BE2C (cell line): ENCODE measurements around the gene KIAA0825.

Experiments used
- DNase-seq: peaks from one replicate; pipeline ENCODE4 v3.0.0-alpha.2; 2020
- H3K27me3 ChIP-seq: fragments of 250-450 bp; sonication (Bioruptor Pico); 2 replicates; pipeline ENCODE4 v1.5.1; 2020; ENCODE audit warnings: mild to moderate bottlenecking
- H3K36me3 ChIP-seq: fragments of 250-450 bp; sonication (Bioruptor Pico); 2 replicates; pipeline ENCODE4 v1.5.1; 2020; ENCODE audit warnings: mild to moderate bottlenecking
- H3K4me1 ChIP-seq: fragments of 250-450 bp; sonication (Bioruptor Pico); 2 replicates; pipeline ENCODE4 v1.5.1; 2020
- H3K4me3 ChIP-seq: 2 replicates; pipeline ENCODE4 v1.5.1; 2011; ENCODE audit warnings: low read depth, low read length
- H3K9me3 ChIP-seq: fragments of 250-450 bp; sonication (Bioruptor Pico); 2 replicates; pipeline ENCODE4 v1.5.1; 2020
- TF ChIP-seq, protein P1 (sequence below): IDR thresholded peaks from 2 replicates; pipeline ENCODE4 v1.5.1; 2012; ENCODE audit warnings: mild to moderate bottlenecking, low read depth, low read length

KIAA0825 gene

DNA sequence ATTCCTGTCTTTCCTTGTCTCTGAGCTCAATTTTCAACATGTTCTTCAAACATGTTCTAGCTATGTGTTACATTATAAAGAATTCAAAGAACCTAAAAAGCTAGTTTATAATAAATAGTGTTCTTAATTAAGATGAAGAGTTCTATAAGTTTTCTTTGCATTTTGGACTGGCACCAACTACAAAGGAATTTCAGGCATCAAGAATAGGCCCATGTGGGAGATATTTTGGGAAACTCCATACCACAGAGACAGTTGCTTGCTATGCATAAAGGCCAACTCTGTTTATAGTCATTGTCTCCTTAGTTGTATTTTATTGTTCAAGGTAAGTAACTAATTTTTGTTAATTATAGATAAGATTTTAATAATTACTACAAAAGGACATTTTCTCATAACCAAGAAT is 4.6 kb upstream of the KIAA0825 start:
- TF ChIP-seq, protein P1, sequence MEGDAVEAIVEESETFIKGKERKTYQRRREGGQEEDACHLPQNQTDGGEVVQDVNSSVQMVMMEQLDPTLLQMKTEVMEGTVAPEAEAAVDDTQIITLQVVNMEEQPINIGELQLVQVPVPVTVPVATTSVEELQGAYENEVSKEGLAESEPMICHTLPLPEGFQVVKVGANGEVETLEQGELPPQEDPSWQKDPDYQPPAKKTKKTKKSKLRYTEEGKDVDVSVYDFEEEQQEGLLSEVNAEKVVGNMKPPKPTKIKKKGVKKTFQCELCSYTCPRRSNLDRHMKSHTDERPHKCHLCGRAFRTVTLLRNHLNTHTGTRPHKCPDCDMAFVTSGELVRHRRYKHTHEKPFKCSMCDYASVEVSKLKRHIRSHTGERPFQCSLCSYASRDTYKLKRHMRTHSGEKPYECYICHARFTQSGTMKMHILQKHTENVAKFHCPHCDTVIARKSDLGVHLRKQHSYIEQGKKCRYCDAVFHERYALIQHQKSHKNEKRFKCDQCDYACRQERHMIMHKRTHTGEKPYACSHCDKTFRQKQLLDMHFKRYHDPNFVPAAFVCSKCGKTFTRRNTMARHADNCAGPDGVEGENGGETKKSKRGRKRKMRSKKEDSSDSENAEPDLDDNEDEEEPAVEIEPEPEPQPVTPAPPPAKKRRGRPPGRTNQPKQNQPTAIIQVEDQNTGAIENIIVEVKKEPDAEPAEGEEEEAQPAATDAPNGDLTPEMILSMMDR = no peak
- no peaks in the 10 kb centered on the region for H3K36me3 ChIP-seq
- no peak overlapping the region for H3K4me3 ChIP-seq
- no peaks in the 10 kb centered on the region for H3K9me3 ChIP-seq
- H3K27me3 ChIP-seq = no peaks in the 10 kb centered on the region
- H3K4me1 ChIP-seq = no peaks in the 10 kb centered on the region
- no peak for DNase-seq

GRCh38 chr5:94621763-94622162 is 3.4 kb upstream of the KIAA0825 start:
- TF ChIP-seq, protein P1 = no peak
- Histone ChIP-seq H3K4me1 (no peaks in the 10 kb centered on the region; the same call in 1 of the 2 replicates), H3K9me3 (no peaks in the 10 kb centered on the region), H3K36me3 (no peaks in the 10 kb centered on the region), H3K4me3 (no peak overlapping the region), H3K27me3 (no peaks in the 10 kb centered on the region)
- DNase-seq = no peak

- DNase-seq = no peak
- no peak overlapping the region for H3K4me3 ChIP-seq
- no peaks in the 10 kb centered on the region for H3K36me3 ChIP-seq
- no peaks in the 10 kb centered on the region; the same call in 1 of the 2 replicates for H3K4me1 ChIP-seq
- no peaks in the 10 kb centered on the region for H3K27me3 ChIP-seq
- no peaks in the 10 kb centered on the region for H3K9me3 ChIP-seq
- TF ChIP-seq, protein P1 = no peak
These were observed 1.9 kb upstream of the KIAA0825 start for GRCh38 chr5:94620256-94620655.

GRCh38 chr5:94618029-94618492 is 343 bp downstream of the KIAA0825 start:
- peak overlapping the region; percentile 94 for H3K4me3 ChIP-seq
- H3K4me1 ChIP-seq = no peaks in the 10 kb centered on the region; the same call in 1 of the 2 replicates
- TF ChIP-seq, protein P1 = no peak
- DNase-seq = peak; percentile 35
- no peaks in the 10 kb centered on the region for H3K36me3 ChIP-seq
- H3K9me3 ChIP-seq = no peaks in the 10 kb centered on the region
- H3K27me3 ChIP-seq = no peaks in the 10 kb centered on the region

GRCh38 chr5:94615862-94616261 is 2.5 kb downstream of the KIAA0825 start:
- no peak overlapping the region for H3K4me3 ChIP-seq
- no peaks in the 10 kb centered on the region; the same call in 1 of the 2 replicates for H3K4me1 ChIP-seq
- DNase-seq = no peak
- no peaks in the 10 kb centered on the region for H3K36me3 ChIP-seq
- TF ChIP-seq, protein P1 = no peak
- no peaks in the 10 kb centered on the region for H3K9me3 ChIP-seq
- no peaks in the 10 kb centered on the region for H3K27me3 ChIP-seq

- no peaks in the 10 kb centered on the region for H3K27me3 ChIP-seq
- H3K4me1 ChIP-seq = no peaks in the 10 kb centered on the region; the same call in 1 of the 2 replicates
- no peaks in the 10 kb centered on the region for H3K9me3 ChIP-seq
- TF ChIP-seq, protein P1 = no peak
- no peak overlapping the region for H3K4me3 ChIP-seq
- no peak for DNase-seq
- no peaks in the 10 kb centered on the region for H3K36me3 ChIP-seq
These were observed 4.1 kb downstream of the KIAA0825 start for GRCh38 chr5:94614156-94614805.
